Endothelial cell of umbilical vein (primary cell): ENCODE measurements around the gene AMFR. TPM values are rescaled to one million over a fixed set of nuclear protein-coding genes. Genes with fewer than 3 reads are reported as not detected.

Experiments
- BruUV-seq: library from RNA; stranded (reverse); fragments of 400-500 nt; replicated peaks from 2 replicates; lab custom pipeline; 2021; lab: Mats Ljungman, UMichigan
- CTCF ChIA-PET: fragments of 300-600, 350-600 bp; sonication (Branson Sonifier 250); formaldehyde crosslinking; loops from one replicate; lab custom pipeline; 2021; ENCODE audit warnings: antibody characterized with exemption, inconsistent platforms; lab: Charles Lee
- POLR2A ChIA-PET: fragments of 300-600, 350-600 bp; sonication (Branson Sonifier 250); formaldehyde crosslinking; loops from one replicate; lab custom pipeline; 2021; ENCODE audit warnings: antibody characterized with exemption, inconsistent platforms; lab: Charles Lee
- DNase-seq: peaks from one replicate; pipeline ENCODE4 v3.0.0-alpha.2; 2011; ENCODE audit warnings: low read depth, low spot score
- FAIRE-seq: peaks from 2 replicates; lab custom pipeline; 2011; peaks lifted over from hg19 to GRCh38; lab: Jason Lieb, UNC
- H2AFZ ChIP-seq: 2 replicates; pipeline ENCODE4 v1.6.0; 2012; ENCODE audit warnings: low read depth, low read length, control low read depth, inconsistent platforms
- H3K27ac ChIP-seq: 2 replicates; pipeline ENCODE4 v1.5.1; 2011; ENCODE audit warnings: low read depth, mild to moderate bottlenecking, control low read depth, low read length, moderate library complexity; ENCODE audit not compliant: insufficient read depth
- H3K27me3 ChIP-seq, 2 experiments: 2 replicates each; pipeline versions ENCODE4 v1.6.0 to v1.6.1; 2011; ENCODE audit warnings: low read length in 2 of 2, mixed read lengths in 1 of 2; ENCODE audit not compliant: control insufficient read depth in 2 of 2, insufficient read depth in 2 of 2
- H3K36me3 ChIP-seq, 2 experiments: 2 replicates in 1 of 2; 3 replicates in 1 of 2; pipeline ENCODE4 v1.5.1; 2011; ENCODE audit warnings: low read length in 2 of 2, mild to moderate bottlenecking in 1 of 2, moderate library complexity in 1 of 2; ENCODE audit not compliant: control insufficient read depth in 2 of 2, insufficient read depth in 2 of 2; ENCODE audit errors: extremely low read depth in 1 of 2
- H3K4me1 ChIP-seq: 3 replicates; pipeline ENCODE4 v1.5.1; 2011; ENCODE audit warnings: mild to moderate bottlenecking, low read length; ENCODE audit not compliant: control insufficient read depth, insufficient read depth; ENCODE audit errors: extremely low read depth
- H3K4me2 ChIP-seq: 2 replicates; pipeline ENCODE4 v1.6.1; 2011; ENCODE audit warnings: low read length, control low read depth, mixed read lengths; ENCODE audit not compliant: insufficient read depth
- H3K4me3 ChIP-seq, 3 experiments: fragments of 200-600 bp in 1 of 3; sonication (generic), shearing (Covaris generic) in 1 of 3; replicated peaks in 1 of 3; 2 replicates each; pipeline ENCODE4 v1.5.1; 2011 to 2016; ENCODE audit warnings: control low read depth in 3 of 3, low read length in 3 of 3, mild to moderate bottlenecking in 2 of 3, inconsistent platforms in 1 of 3, low read depth in 1 of 3, moderate library complexity in 1 of 3; ENCODE audit not compliant: insufficient read depth in 1 of 3
- H3K79me2 ChIP-seq: 2 replicates; pipeline ENCODE4 v1.6.0; 2012; ENCODE audit warnings: low read length, inconsistent platforms; ENCODE audit not compliant: control insufficient read depth, insufficient read depth
- H3K9ac ChIP-seq: replicated peaks from 2 replicates; pipeline ENCODE3; 2011; ENCODE audit warnings: low read length, control low read depth; ENCODE audit not compliant: insufficient read depth; ENCODE audit errors: extremely low read depth
- H3K9me1 ChIP-seq: replicated peaks from 3 replicates; pipeline ENCODE4 v1.6.0; 2011; ENCODE audit warnings: mild to moderate bottlenecking, low read length; ENCODE audit not compliant: control insufficient read depth, insufficient read depth; ENCODE audit errors: extremely low read depth
- H3K9me3 ChIP-seq: replicated peaks from 2 replicates; pipeline ENCODE4 v1.5.1; 2012; ENCODE audit warnings: low read length, inconsistent platforms; ENCODE audit not compliant: control insufficient read depth, insufficient read depth
- H4K20me1 ChIP-seq: replicated peaks from 2 replicates; pipeline ENCODE3; 2011; ENCODE audit warnings: mild to moderate bottlenecking, low read length; ENCODE audit not compliant: control insufficient read depth, insufficient read depth; ENCODE audit errors: extremely low read depth
- CTCF ChIP-seq, 2 donors: IDR thresholded peaks; 1 replicate in 1 of 2; 2 replicates in 1 of 2; pipeline ENCODE4 v1.5.1; 2011; ENCODE audit warnings: low read length in 2 of 2, mild to moderate bottlenecking in 2 of 2, moderate library complexity in 2 of 2, control low read depth in 1 of 2, inconsistent platforms in 1 of 2, low read depth in 1 of 2; ENCODE audit not compliant: insufficient read depth in 1 of 2; ENCODE audit errors: extremely low read depth in 1 of 2
- EZH2 ChIP-seq: IDR thresholded peaks from 2 replicates; pipeline ENCODE4 v1.6.1; 2012; ENCODE audit warnings: borderline replicate concordance, low read depth, mild to moderate bottlenecking, moderate library complexity, low read length, inconsistent platforms; ENCODE audit not compliant: severe bottlenecking
- FOS ChIP-seq: IDR thresholded peaks from 2 replicates; pipeline ENCODE4 v1.6.1; 2011; ENCODE audit warnings: mild to moderate bottlenecking, low read length, moderate library complexity, borderline replicate concordance; ENCODE audit not compliant: insufficient read depth
- GATA2 ChIP-seq: IDR thresholded peaks from 2 replicates; pipeline ENCODE4 v1.7.0; 2011; ENCODE audit warnings: low read depth, mild to moderate bottlenecking, moderate library complexity, mixed read lengths, low read length; ENCODE audit not compliant: insufficient read length, insufficient read depth
- JUN ChIP-seq: IDR thresholded peaks from 2 replicates; pipeline ENCODE4 v1.6.1; 2011; ENCODE audit warnings: borderline replicate concordance, low read depth; ENCODE audit not compliant: insufficient read length, insufficient read depth
- MAX ChIP-seq: IDR thresholded peaks from 2 replicates; pipeline ENCODE4 v1.6.1; 2011; ENCODE audit not compliant: insufficient read depth, insufficient read length
- MYC ChIP-seq: IDR thresholded peaks from one replicate; pipeline ENCODE4 v1.6.1; 2011; ENCODE audit warnings: mild to moderate bottlenecking, low read depth, low read length
- POLR2A ChIP-seq: IDR thresholded peaks from 2 replicates; pipeline ENCODE4 v1.6.1; 2012; ENCODE audit warnings: low read depth, mild to moderate bottlenecking, control low read depth, low read length
- POLR2AphosphoS5 ChIP-seq: IDR thresholded peaks from 2 replicates; pipeline ENCODE4 v1.6.1; 2012; ENCODE audit warnings: low read depth, mild to moderate bottlenecking, control low read depth, low read length, moderate library complexity; ENCODE audit not compliant: insufficient read depth
- dilution Hi-C: fragments of 300-500 bp; cut with MboI; formaldehyde crosslinking; loops from one replicate; pipeline ENCODE4 v1.15.0; 2019; ENCODE audit warnings: low sequenced_read_pairs; ENCODE audit not compliant: extremely low pct_ligation_motif_present
- intact Hi-C: fragments of 100-400 bp; cut with micrococcal nuclease; formaldehyde crosslinking; loops from one replicate; pipeline ENCODE4 v1.10.0; 2022
- polyA plus RNA-seq, 4 experiments: library from polyadenylated mRNA; depleted of rRNA in 3 of 4; stranded (reverse) in 3 of 4; unstranded in 1 of 4; fragments of >200 nt; gene quantifications; 2 replicates each; pipeline versions ENCODE4 v1.2.1 to v1.2.3, GENCODE V29; 2011 to 2012; ENCODE audit warnings: missing spikeins in 1 of 4
- total RNA-seq: library from RNA; stranded (reverse); gene quantifications from 2 replicates; pipeline ENCODE4 v1.2.3, GENCODE V29; 2021

Gene AMFR
- total and polyA plus RNA-seq, 2 donors (not counting 3 experiments of a cell fraction or from before 2014, with no cell fraction given) = 66.5 to 71.7 TPM

DNA sequence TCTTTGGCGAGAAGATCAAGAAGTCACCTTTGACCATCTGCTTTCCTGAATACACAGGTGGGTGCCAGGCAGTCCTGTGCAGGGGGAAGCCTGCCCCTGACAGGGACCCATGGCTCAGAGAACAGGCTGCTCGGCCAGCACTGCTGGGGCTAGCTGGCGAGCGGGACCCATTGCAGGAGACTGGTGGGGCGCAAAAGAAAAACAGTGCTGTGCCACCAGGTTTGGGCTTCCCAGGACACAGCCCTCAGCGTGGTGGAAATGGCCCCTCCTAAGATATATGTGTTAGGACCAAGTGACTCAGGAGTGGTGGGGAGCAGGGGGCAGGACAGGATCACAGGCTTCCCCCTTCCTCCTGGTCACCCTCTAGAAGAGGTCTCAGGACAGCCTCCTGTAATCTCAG, 73.9 kb downstream of the AMFR start:
- H2AFZ ChIP-seq = no peak overlapping the region
- FAIRE-seq = no peak
- H3K27ac ChIP-seq = no peak overlapping the region

More for the DNA sequence above, 73.9 kb downstream of the AMFR start:
- Histone ChIP-seq H3K4me3 (no peak overlapping the region), H3K9ac (no peak overlapping the region), H3K36me3 (no peaks in the 10 kb centered on the region), H3K9me1 (no peaks in the 10 kb centered on the region), H3K4me2 (no peak overlapping the region), H4K20me1 (no peaks in the 10 kb centered on the region), H3K4me1 (peaks cover 5% of the 10 kb centered on the region), H3K79me2 (no peaks in the 10 kb centered on the region), H3K27me3 (peaks cover 0 to 3% of the 10 kb centered on the region in 2 experiments), H3K9me3 (no peaks in the 10 kb centered on the region)
- CTCF ChIA-PET = no interaction called here
- POLR2A ChIA-PET = no interaction called here
- BruUV-seq = no TSS peak
- DNase-seq = no peak
- dilution Hi-C loops = no loop called here
- no peak for TF ChIP-seq MAX
- no peak for TF ChIP-seq GATA2
- TF ChIP-seq POLR2AphosphoS5 = no peak
- TF ChIP-seq MYC = no peak
- TF ChIP-seq POLR2A = no peak
- TF ChIP-seq EZH2 = no peak
- no peak for TF ChIP-seq JUN
- no peak for TF ChIP-seq FOS
- TF ChIP-seq CTCF (IDR thresholded peaks at IDR 0.05; ENCODE audit: extremely low read depth in 1 of 2, insufficient read depth in 1 of 2, low read depth in 1 of 2, low read length in 2 of 2) = no peak
- intact Hi-C loops = no loop called here
